Esophagus squamous epithelium (tissue), 5 donors: ENCODE results near the gene PSMD12. TPM values are rescaled to one million over a fixed set of nuclear protein-coding genes. Genes with fewer than 3 reads are reported as not detected.
"Not testable (repeated sequence)": the region's sequence is repeated elsewhere in the genome, so short reads cannot be mapped to it uniquely, and the experiment has no call there.

Experiments
- DNase-seq: peaks from one replicate; lab custom pipeline; 2025; lab: John Stamatoyannopoulos, UW
- H3K27ac ChIP-seq, 4 donors: fragments of 200-600 bp; sonication (generic); one replicate each; pipeline ENCODE4 v1.5.1; 2016 to 2019; ENCODE audit warnings: mild to moderate bottlenecking in 1 of 4
- H3K27me3 ChIP-seq, 4 donors: fragments of 200-600 bp; sonication (generic); 1 replicate in 3 of 4; 2 replicates in 1 of 4; pipeline versions ENCODE4 v1.5.1 to v1.6.0; 2017 to 2021; ENCODE audit warnings: antibody characterized with exemption in 1 of 4
- H3K36me3 ChIP-seq, 3 donors: fragments of 200-600 bp; sonication (generic); one replicate each; pipeline ENCODE4 v1.5.1; 2016 to 2019
- H3K4me1 ChIP-seq, 3 donors: fragments of 200-600 bp; sonication (generic); one replicate each; pipeline ENCODE4 v1.5.1; 2017 to 2019
- H3K4me3 ChIP-seq, 4 donors: fragments of 200-600 bp; sonication (generic); 1 replicate in 3 of 4; 2 replicates in 1 of 4; pipeline ENCODE4 v1.5.1; 2016 to 2019; ENCODE audit warnings: mild to moderate bottlenecking in 2 of 4, moderate library complexity in 1 of 4
- H3K9me3 ChIP-seq, 3 donors: fragments of 200-600 bp; sonication (generic); one replicate each; pipeline ENCODE4 v1.5.1; 2016 to 2019
- CTCF ChIP-seq, 6 experiments: fragments of 450-650 bp in 4 of 6; fragments of 200-600 bp in 2 of 6; sonication (generic) in 2 of 6; IDR thresholded peaks; one replicate each; pipeline ENCODE4 v1.5.1; 2016 to 2019; ENCODE audit warnings: antibody characterized with exemption in 6 of 6, mild to moderate bottlenecking in 4 of 6, moderate library complexity in 4 of 6
- POLR2A ChIP-seq, 4 donors: fragments of 450-650 bp; IDR thresholded peaks; one replicate each; pipeline ENCODE4 v1.6.1; 2017; ENCODE audit warnings: antibody characterized with exemption in 4 of 4, mild to moderate bottlenecking in 4 of 4, moderate library complexity in 3 of 4
- WGBS, 2 donors: methylation state at CpG; one replicate each; pipeline ENCODE4 v1.1.5; 2018; 5-methylcytosine and 5-hydroxymethylcytosine counted together
- intact Hi-C: fragments of 100-400 bp; cut with DNase I; formaldehyde crosslinking; loops from one replicate; pipeline ENCODE4 v1.15.0; 2022
- total RNA-seq, 4 donors: library from RNA; depleted of rRNA; stranded (reverse); fragments of >200 nt; gene quantifications; one replicate each; pipeline ENCODE4 v1.1.0, GENCODE V29; 2016
- donor health status: DM: yes; HTN: yes; CAD: no.

The PSMD12 gene
- total RNA-seq, 4 donors from 2014 or later: 15.9 to 38.1 (median 25.8) TPM

DNA sequence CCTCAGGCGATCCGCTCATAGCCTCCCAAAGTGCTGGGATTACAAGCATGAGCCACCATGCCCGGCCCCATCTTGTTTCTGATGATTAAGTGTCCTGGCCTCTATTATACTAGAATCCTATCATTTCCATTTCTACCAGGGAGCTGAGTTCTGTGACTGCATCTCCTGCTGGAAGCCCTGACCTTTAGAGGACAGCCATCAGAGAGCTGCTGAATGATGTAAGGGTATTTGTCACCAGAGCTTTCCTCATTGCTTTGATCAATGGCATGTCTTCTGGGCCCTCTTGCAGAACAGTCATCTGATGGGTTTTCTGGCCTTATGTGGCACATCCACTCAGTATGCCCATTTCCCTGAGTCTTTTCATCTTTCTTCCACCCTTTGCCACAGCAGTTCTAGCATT, 39.9 kb downstream of the PSMD12 start:
- H3K4me3 ChIP-seq: no peak overlapping the region
- no peaks in the 10 kb centered on the region for H3K27me3 ChIP-seq
- WGBS, 2 donors: 82 to 95% methylated on average over 3 of the region's 3 CpGs
- H3K27ac ChIP-seq: no peak overlapping the region
- intact Hi-C loops: no loop called here
- H3K36me3 ChIP-seq: no peaks in the 10 kb centered on the region
- H3K9me3 ChIP-seq: no peaks in the 10 kb centered on the region
- H3K4me1 ChIP-seq: no peaks in the 10 kb centered on the region
- no peak for TF ChIP-seq POLR2A (IDR thresholded peaks at IDR 0.05)
- TF ChIP-seq CTCF (IDR thresholded peaks at IDR 0.05): no peak
- no peak for DNase-seq

- DNase-seq: no peak
- Histone ChIP-seq H3K27me3 (no peaks in the 10 kb centered on the region), H3K27ac (no peak overlapping the region), H3K4me3 (no peak overlapping the region), H3K36me3 (no peaks in the 10 kb centered on the region), H3K9me3 (no peaks in the 10 kb centered on the region), H3K4me1 (no peaks in the 10 kb centered on the region)
- WGBS, 2 donors: 90 to 95% methylated on average over 2 of the region's 2 CpGs
- intact Hi-C loops: no loop called here
- TF ChIP-seq POLR2A (IDR thresholded peaks at IDR 0.05) (no peak), CTCF (IDR thresholded peaks at IDR 0.05) (no peak)
Observed at GRCh38 chr17:67324330-67324729, 42.0 kb downstream of the PSMD12 start.

DNA sequence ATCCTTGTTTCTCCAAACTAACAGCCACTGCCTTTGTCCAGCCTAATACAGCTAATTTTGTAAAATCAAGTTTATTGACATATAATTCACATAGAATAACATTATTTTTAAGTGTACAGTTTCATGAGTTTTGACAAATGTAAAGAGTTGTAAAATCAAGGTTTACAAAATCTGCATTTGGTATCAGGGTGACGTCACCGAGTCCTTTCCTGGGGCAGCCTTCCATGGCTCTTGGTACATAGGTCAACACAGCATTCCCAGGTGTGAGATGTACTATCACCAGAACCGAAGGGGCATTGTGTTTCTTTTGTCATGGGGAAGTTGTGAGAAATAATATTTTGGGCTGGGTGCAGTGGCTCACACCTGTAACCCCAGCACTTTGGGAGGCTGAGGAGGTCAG, 42.9 kb downstream of the PSMD12 start:
- Histone ChIP-seq H3K4me3 (no peak overlapping the region), H3K27ac (no peak overlapping the region), H3K9me3 (no peaks in the 10 kb centered on the region), H3K4me1 (no peaks in the 10 kb centered on the region), H3K36me3 (no peaks in the 10 kb centered on the region), H3K27me3 (no peaks in the 10 kb centered on the region)
- no peak for DNase-seq
- TF ChIP-seq CTCF (IDR thresholded peaks at IDR 0.05) (no peak), POLR2A (IDR thresholded peaks at IDR 0.05) (no peak)
- 77 to 87% methylated on average over 3 of the region's 3 CpGs for WGBS, 2 donors
- intact Hi-C loops: no loop called here

- 37 to 44% methylated on average over 3 of the region's 3 CpGs for WGBS, 2 donors
Observed at GRCh38 chr17:67322042-67322787, 44.2 kb downstream of the PSMD12 start.

GRCh38 chr17:67321486-67321885, 44.9 kb downstream of the PSMD12 start:
- intact Hi-C loops, DNase-seq, H3K27me3 ChIP-seq, H3K27ac ChIP-seq, H3K4me1 ChIP-seq, H3K4me3 ChIP-seq, H3K36me3 ChIP-seq, H3K9me3 ChIP-seq: not testable (repeated sequence)
- 81 to 90% methylated on average over 11 to 13 of the region's 13 CpGs for WGBS, 2 donors

More at GRCh38 chr17:67322042-67322787, 44.2 kb downstream of the PSMD12 start:
- Histone ChIP-seq H3K4me3 (no peak overlapping the region), H3K36me3 (no peaks in the 10 kb centered on the region), H3K9me3 (no peaks in the 10 kb centered on the region), H3K4me1 (no peaks in the 10 kb centered on the region), H3K27me3 (peaks cover 0 to 4% (median 0%) of the 10 kb centered on the region in 4 donors), H3K27ac (no peak overlapping the region)
- intact Hi-C loops: no loop called here
- TF ChIP-seq CTCF (IDR thresholded peaks at IDR 0.05) (no peak), POLR2A (IDR thresholded peaks at IDR 0.05) (no peak)
- DNase-seq: no peak
